Stomach (tissue), 9 donors: ENCODE results near the gene TBC1D5. TPM values are rescaled to one million over a fixed set of nuclear protein-coding genes. Genes with fewer than 3 reads are reported as not detected.
A peak's percentile ranks its signal among the peaks of the same experiment; 100 is the strongest.

Experiments used
- DNase-seq, 2 donors: peaks; one replicate each; pipeline versions ENCODE4 v3.0.0 to v3.0.0-alpha.2; 2013 to 2019
- H3K27ac ChIP-seq, 5 donors: fragments of 200-600 bp in 4 of 5; sonication (generic) in 4 of 5; one replicate each; pipeline ENCODE4 v1.5.1; 2013 to 2019; ENCODE audit warnings: mild to moderate bottlenecking in 1 of 5, moderate library complexity in 1 of 5
- H3K27me3 ChIP-seq, 3 donors: fragments of 200-600 bp; sonication (generic); one replicate each; pipeline ENCODE4 v1.5.1; 2017 to 2019; ENCODE audit warnings: mixed run types in 1 of 3
- H3K36me3 ChIP-seq, 4 donors: fragments of 200-600 bp; sonication (generic); 1 replicate in 3 of 4; 2 replicates in 1 of 4; pipeline ENCODE4 v1.5.1; 2016 to 2019
- H3K4me1 ChIP-seq, 4 donors: fragments of 200-600 bp; sonication (generic); one replicate each; pipeline ENCODE4 v1.5.1; 2016 to 2019
- H3K4me3 ChIP-seq, 4 donors: fragments of 200-600 bp; sonication (generic) in 3 of 4; one replicate each; pipeline ENCODE4 v1.5.1; 2016 to 2019; ENCODE audit warnings: mild to moderate bottlenecking in 1 of 4
- H3K9me3 ChIP-seq, 4 donors: fragments of 200-600 bp; sonication (generic); one replicate each; pipeline ENCODE4 v1.5.1; 2016 to 2019
- CTCF ChIP-seq, 7 experiments: fragments of 450-650 bp in 4 of 7; fragments of 200-600 bp in 3 of 7; sonication (generic) in 3 of 7; IDR thresholded peaks; one replicate each; pipeline ENCODE4 v1.5.1; 2016 to 2019; ENCODE audit warnings: antibody characterized with exemption in 7 of 7, control low read depth in 2 of 7, mild to moderate bottlenecking in 1 of 7
- EP300 ChIP-seq: sonication (generic); formaldehyde crosslinking; IDR thresholded peaks from one replicate; pipeline ENCODE4 v1.6.1; 2017; ENCODE audit warnings: antibody characterized with exemption
- POLR2A ChIP-seq, 4 donors: fragments of 450-650 bp; IDR thresholded peaks; one replicate each; pipeline ENCODE4 v1.6.1; 2016; ENCODE audit warnings: antibody characterized with exemption in 4 of 4, control low read depth in 2 of 4, mild to moderate bottlenecking in 1 of 4, moderate library complexity in 1 of 4
- POLR2AphosphoS5 ChIP-seq, 3 donors: sonication (generic); formaldehyde crosslinking; IDR thresholded peaks; one replicate each; pipeline ENCODE4 v1.6.1; 2016; ENCODE audit warnings: antibody characterized with exemption in 3 of 3
- WGBS, 5 donors: extraction: QIAGEN DNeasy Blood & Tissue Kit in 3 of 5; methylation state at CpG; one replicate each; pipeline versions ENCODE4 v1.1.5 to v1.1.7; 2013 to 2018; 5-methylcytosine and 5-hydroxymethylcytosine counted together
- intact Hi-C: fragments of 100-400 bp; cut with DNase I; formaldehyde crosslinking; loops from one replicate; pipeline ENCODE4 v1.15.1; 2023; ENCODE audit warnings: low total_unique reads
- polyA plus RNA-seq, 3 donors: library from polyadenylated mRNA; stranded (reverse); fragments of 200-250 nt; gene quantifications; one replicate each; pipeline ENCODE4 v1.2.3, GENCODE V29; 2013
- total RNA-seq, 5 donors: library from RNA; depleted of rRNA; stranded (reverse); fragments of >200 nt; gene quantifications; one replicate each; pipeline versions ENCODE4 v1.1.0 to v1.2.3, GENCODE V29; 2014 to 2016
- donor health status: healthy with polysubstance abuse.
- donor health status: Bipolar disorder and iron deficiency.
- donor health status: healthy.

The TBC1D5 gene
- total and polyA plus RNA-seq, 8 donors, result 4.7 to 75.1 (median 32.0) TPM

DNA sequence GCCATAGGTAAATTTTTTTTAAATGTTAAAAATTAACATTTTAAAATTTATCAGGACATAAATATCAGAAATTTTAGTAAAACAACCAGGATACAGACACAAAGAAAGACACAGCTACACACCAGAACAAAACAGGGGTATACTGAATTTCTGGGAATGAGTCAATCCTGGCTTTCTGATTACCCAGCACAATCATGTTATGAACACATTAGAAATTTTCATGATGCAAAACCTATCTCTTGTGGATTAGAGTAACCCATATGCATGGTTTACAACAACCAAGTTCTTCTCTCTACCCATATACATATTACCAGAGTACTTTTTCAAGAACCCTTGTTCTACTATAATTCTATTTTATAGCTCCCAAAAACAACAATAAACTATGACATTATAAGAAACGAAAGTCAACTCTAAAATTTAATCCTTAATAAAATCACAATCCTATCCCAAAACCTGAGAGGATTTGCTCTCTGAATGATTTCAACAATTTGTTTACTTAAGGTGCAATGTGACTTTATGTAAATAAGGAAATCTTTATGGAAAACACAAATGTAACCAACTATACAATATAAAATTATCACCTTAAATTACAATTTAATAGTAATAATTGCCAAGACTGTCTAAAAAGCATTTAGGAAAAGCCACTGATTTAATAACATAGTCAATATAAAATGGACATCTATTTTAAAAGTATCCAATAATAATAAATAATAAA is 184.5 kb downstream of the TBC1D5 start:
- 82 to 88% (median 83%) methylated on average over 1 of the region's 1 CpG for WGBS, 5 donors
- no peak overlapping the region for H3K4me3 ChIP-seq

GRCh38 chr3:17555525-17555924 is 186.9 kb downstream of the TBC1D5 start:
- H3K27me3 ChIP-seq, result no peaks in the 10 kb centered on the region
- no peak for TF ChIP-seq EP300
- TF ChIP-seq POLR2A (IDR thresholded peaks at IDR 0.05), result no peak
- TF ChIP-seq POLR2AphosphoS5 (IDR thresholded peaks at IDR 0.05), result no peak
- TF ChIP-seq CTCF (IDR thresholded peaks at IDR 0.05), result no peak
- intact Hi-C loops, result no loop called here
- WGBS, 5 donors, result 65 to 86% (median 79%) methylated on average over 2 of the region's 2 CpGs
- no peaks in the 10 kb centered on the region for H3K9me3 ChIP-seq
- no peak overlapping the region for H3K27ac ChIP-seq
- DNase-seq, result no peak
- peaks cover 0 to 3% (median 0%) of the 10 kb centered on the region in 4 donors for H3K36me3 ChIP-seq
- peaks cover 0 to 18% (median 6%) of the 10 kb centered on the region in 4 donors for H3K4me1 ChIP-seq
- no peak overlapping the region for H3K4me3 ChIP-seq

More for the DNA sequence above, 184.5 kb downstream of the TBC1D5 start:
- peaks cover 0 to 11% (median 3%) of the 10 kb centered on the region in 4 donors for H3K4me1 ChIP-seq
- H3K9me3 ChIP-seq, result no peaks in the 10 kb centered on the region
- TF ChIP-seq POLR2AphosphoS5 (IDR thresholded peaks at IDR 0.05), result no peak
- no peak for TF ChIP-seq POLR2A (IDR thresholded peaks at IDR 0.05)
- no peak for TF ChIP-seq CTCF (IDR thresholded peaks at IDR 0.05)
- TF ChIP-seq EP300, result no peak
- H3K36me3 ChIP-seq, result peaks cover 0 to 3% (median 0%) of the 10 kb centered on the region in 4 donors
- intact Hi-C loops, result no loop called here
- H3K27ac ChIP-seq, result no peak overlapping the region
- DNase-seq, result no peak
- H3K27me3 ChIP-seq, result no peaks in the 10 kb centered on the region

- Histone ChIP-seq H3K36me3 (no peaks in the 10 kb centered on the region), H3K9me3 (no peaks in the 10 kb centered on the region), H3K4me1 (peaks cover 0 to 18% (median 6%) of the 10 kb centered on the region in 4 donors), H3K4me3 (no peak overlapping the region), H3K27ac (no peak overlapping the region), H3K27me3 (no peaks in the 10 kb centered on the region)
- intact Hi-C loops, result no loop called here
- DNase-seq, result no peak
- TF ChIP-seq POLR2AphosphoS5 (IDR thresholded peaks at IDR 0.05), result no peak
- TF ChIP-seq POLR2A (IDR thresholded peaks at IDR 0.05), result no peak
- TF ChIP-seq CTCF (IDR thresholded peaks at IDR 0.05), result no peak
- TF ChIP-seq EP300, result no peak
- WGBS, 5 donors, result 82 to 89% (median 85%) methylated on average over 4 of the region's 4 CpGs
Observed at GRCh38 chr3:17554078-17554477, 188.4 kb downstream of the TBC1D5 start.

GRCh38 chr3:17553080-17553479 is 189.4 kb downstream of the TBC1D5 start:
- WGBS, 5 donors, result 22 to 48% (median 38%) methylated on average over 1 of the region's 1 CpG
- Histone ChIP-seq H3K27me3 (no peaks in the 10 kb centered on the region), H3K36me3 (no peaks in the 10 kb centered on the region), H3K4me3 (no peak overlapping the region), H3K9me3 (no peaks in the 10 kb centered on the region), H3K27ac (no peak overlapping the region), H3K4me1 (peaks cover 0 to 18% (median 6%) of the 10 kb centered on the region in 4 donors)
- intact Hi-C loops, result no loop called here
- peak in 1 of 2 donors; percentile 23 for DNase-seq
- TF ChIP-seq EP300 (no peak), POLR2AphosphoS5 (IDR thresholded peaks at IDR 0.05) (no peak), CTCF (IDR thresholded peaks at IDR 0.05) (no peak), POLR2A (IDR thresholded peaks at IDR 0.05) (no peak)
